K562 (cell line): ENCODE measurements around the gene MOAP1. TPM values are rescaled to one million over a fixed set of nuclear protein-coding genes. Genes with fewer than 3 reads are reported as not detected.

Experiments
- CHCHD3 ChIP-seq: fragments of 250-450 bp; sonication (Bioruptor Pico); IDR thresholded peaks from 2 replicates; pipeline ENCODE4 v2.1.2; 2022; ENCODE audit warnings: mild to moderate bottlenecking
- GABPA ChIP-seq: fragments of 200-800 bp; sonication (Bioruptor generic); conservative IDR thresholded peaks from 2 replicates; pipeline ENCODE4 v1.6.1; 2016; ENCODE audit warnings: low read depth, missing genetic modification characterization, missing compliant biosample characterization
- HDAC1 ChIP-seq, 2 experiments: fragments of 450-650 bp; IDR thresholded peaks; 2 replicates each; pipeline ENCODE4 v1.6.1; 2016 to 2017; ENCODE audit warnings: inconsistent platforms in 1 of 2, mild to moderate bottlenecking in 1 of 2, moderate library complexity in 1 of 2
- HDAC8 ChIP-seq: fragments of 450-650 bp; IDR thresholded peaks from 2 replicates; pipeline ENCODE4 v1.6.1; 2016; ENCODE audit warnings: mild to moderate bottlenecking, missing genetic modification characterization, moderate library complexity, missing compliant biosample characterization
- POLR3A ChIP-seq: IDR thresholded peaks from 2 replicates; pipeline ENCODE4 v1.6.1; 2011; ENCODE audit warnings: borderline replicate concordance, mild to moderate bottlenecking, moderate library complexity; ENCODE audit not compliant: insufficient read length, insufficient read depth; ENCODE audit errors: extremely low read depth
- RFX5 ChIP-seq: IDR thresholded peaks from 2 replicates; pipeline ENCODE4 v1.6.1; 2011; ENCODE audit warnings: low read depth, mild to moderate bottlenecking, improper control_type of control experiment, low read length
- ZNF354B ChIP-seq: fragments of 250-450 bp; sonication (Bioruptor Pico); IDR thresholded peaks from 2 replicates; pipeline ENCODE4 v1.4.0; 2020
- polyA plus RNA-seq, 8 experiments: library from polyadenylated mRNA; depleted of rRNA in 4 of 8; stranded (reverse) in 5 of 8; unstranded in 3 of 8; fragments of >200 nt; fragmentation: Nextera tagmentation in 2 of 8; fragmentation: Illumina TruSeq in 1 of 8; extraction: Ambion mirVana in 2 of 8; extraction: Trizol in 1 of 8; gene quantifications; 2 replicates each; pipeline versions ENCODE4 v1.2.1 to v1.2.3, GENCODE V29; 2011 to 2014; ENCODE audit warnings: inconsistent platforms in 1 of 8, missing spikeins in 1 of 8
- total RNA-seq, 7 experiments: library from RNA; depleted of rRNA in 6 of 7; stranded (reverse); fragments of >200 nt in 6 of 7; fragmentation: Illumina TruSeq in 2 of 7; extraction: Trizol in 2 of 7; gene quantifications; 2 replicates each; pipeline versions ENCODE4 v1.2.1 to v1.2.3, GENCODE V29; 2011 to 2021; ENCODE audit warnings: low replicate concordance in 1 of 7
- TF ChIP-seq, protein P1 (sequence below): fragments of 200-600 bp; sonication (generic); IDR thresholded peaks from one replicate; pipeline ENCODE4 v1.6.1; 2012; ENCODE audit warnings: mild to moderate bottlenecking, low read depth, low read length, inconsistent platforms
- TF ChIP-seq, protein P2 (sequence below): fragments of 250-450 bp; sonication (Bioruptor Pico); IDR thresholded peaks from 2 replicates; pipeline ENCODE4 v1.4.0; 2020; ENCODE audit warnings: borderline replicate concordance

Gene MOAP1
- total and polyA plus RNA-seq, 9 of the 15 experiments (the other 6 are each of a cell fraction or from before 2014, with no cell fraction given): 1.5 to 14.4 (median 6.0) TPM

DNA sequence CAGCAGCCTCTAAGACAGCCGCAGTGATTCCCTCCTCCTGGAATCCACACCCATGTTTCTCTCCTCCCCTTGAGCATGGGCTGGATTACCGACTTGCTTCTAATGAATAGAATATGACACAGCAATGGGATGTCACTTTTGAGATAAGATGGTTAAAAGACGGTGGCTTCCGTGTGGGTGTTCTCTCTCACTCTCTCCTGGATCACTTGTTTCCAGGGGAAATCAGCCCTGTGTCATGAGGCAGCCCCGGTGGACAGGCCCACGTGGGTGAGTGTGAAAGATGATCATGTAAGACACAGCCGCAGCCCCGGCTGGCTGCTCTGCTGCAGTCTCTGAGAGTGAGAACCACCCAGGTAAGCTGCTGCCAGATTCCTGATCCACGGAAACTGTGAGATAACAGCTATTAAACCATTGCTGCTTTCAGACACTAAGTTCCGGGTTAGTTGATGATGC lies 10.7 kb downstream of the MOAP1 start (continued):
- TF ChIP-seq, protein P1, sequence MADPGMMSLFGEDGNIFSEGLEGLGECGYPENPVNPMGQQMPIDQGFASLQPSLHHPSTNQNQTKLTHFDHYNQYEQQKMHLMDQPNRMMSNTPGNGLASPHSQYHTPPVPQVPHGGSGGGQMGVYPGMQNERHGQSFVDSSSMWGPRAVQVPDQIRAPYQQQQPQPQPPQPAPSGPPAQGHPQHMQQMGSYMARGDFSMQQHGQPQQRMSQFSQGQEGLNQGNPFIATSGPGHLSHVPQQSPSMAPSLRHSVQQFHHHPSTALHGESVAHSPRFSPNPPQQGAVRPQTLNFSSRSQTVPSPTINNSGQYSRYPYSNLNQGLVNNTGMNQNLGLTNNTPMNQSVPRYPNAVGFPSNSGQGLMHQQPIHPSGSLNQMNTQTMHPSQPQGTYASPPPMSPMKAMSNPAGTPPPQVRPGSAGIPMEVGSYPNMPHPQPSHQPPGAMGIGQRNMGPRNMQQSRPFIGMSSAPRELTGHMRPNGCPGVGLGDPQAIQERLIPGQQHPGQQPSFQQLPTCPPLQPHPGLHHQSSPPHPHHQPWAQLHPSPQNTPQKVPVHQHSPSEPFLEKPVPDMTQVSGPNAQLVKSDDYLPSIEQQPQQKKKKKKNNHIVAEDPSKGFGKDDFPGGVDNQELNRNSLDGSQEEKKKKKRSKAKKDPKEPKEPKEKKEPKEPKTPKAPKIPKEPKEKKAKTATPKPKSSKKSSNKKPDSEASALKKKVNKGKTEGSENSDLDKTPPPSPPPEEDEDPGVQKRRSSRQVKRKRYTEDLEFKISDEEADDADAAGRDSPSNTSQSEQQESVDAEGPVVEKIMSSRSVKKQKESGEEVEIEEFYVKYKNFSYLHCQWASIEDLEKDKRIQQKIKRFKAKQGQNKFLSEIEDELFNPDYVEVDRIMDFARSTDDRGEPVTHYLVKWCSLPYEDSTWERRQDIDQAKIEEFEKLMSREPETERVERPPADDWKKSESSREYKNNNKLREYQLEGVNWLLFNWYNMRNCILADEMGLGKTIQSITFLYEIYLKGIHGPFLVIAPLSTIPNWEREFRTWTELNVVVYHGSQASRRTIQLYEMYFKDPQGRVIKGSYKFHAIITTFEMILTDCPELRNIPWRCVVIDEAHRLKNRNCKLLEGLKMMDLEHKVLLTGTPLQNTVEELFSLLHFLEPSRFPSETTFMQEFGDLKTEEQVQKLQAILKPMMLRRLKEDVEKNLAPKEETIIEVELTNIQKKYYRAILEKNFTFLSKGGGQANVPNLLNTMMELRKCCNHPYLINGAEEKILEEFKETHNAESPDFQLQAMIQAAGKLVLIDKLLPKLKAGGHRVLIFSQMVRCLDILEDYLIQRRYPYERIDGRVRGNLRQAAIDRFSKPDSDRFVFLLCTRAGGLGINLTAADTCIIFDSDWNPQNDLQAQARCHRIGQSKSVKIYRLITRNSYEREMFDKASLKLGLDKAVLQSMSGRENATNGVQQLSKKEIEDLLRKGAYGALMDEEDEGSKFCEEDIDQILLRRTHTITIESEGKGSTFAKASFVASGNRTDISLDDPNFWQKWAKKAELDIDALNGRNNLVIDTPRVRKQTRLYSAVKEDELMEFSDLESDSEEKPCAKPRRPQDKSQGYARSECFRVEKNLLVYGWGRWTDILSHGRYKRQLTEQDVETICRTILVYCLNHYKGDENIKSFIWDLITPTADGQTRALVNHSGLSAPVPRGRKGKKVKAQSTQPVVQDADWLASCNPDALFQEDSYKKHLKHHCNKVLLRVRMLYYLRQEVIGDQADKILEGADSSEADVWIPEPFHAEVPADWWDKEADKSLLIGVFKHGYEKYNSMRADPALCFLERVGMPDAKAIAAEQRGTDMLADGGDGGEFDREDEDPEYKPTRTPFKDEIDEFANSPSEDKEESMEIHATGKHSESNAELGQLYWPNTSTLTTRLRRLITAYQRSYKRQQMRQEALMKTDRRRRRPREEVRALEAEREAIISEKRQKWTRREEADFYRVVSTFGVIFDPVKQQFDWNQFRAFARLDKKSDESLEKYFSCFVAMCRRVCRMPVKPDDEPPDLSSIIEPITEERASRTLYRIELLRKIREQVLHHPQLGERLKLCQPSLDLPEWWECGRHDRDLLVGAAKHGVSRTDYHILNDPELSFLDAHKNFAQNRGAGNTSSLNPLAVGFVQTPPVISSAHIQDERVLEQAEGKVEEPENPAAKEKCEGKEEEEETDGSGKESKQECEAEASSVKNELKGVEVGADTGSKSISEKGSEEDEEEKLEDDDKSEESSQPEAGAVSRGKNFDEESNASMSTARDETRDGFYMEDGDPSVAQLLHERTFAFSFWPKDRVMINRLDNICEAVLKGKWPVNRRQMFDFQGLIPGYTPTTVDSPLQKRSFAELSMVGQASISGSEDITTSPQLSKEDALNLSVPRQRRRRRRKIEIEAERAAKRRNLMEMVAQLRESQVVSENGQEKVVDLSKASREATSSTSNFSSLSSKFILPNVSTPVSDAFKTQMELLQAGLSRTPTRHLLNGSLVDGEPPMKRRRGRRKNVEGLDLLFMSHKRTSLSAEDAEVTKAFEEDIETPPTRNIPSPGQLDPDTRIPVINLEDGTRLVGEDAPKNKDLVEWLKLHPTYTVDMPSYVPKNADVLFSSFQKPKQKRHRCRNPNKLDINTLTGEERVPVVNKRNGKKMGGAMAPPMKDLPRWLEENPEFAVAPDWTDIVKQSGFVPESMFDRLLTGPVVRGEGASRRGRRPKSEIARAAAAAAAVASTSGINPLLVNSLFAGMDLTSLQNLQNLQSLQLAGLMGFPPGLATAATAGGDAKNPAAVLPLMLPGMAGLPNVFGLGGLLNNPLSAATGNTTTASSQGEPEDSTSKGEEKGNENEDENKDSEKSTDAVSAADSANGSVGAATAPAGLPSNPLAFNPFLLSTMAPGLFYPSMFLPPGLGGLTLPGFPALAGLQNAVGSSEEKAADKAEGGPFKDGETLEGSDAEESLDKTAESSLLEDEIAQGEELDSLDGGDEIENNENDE: no peak
- TF ChIP-seq HDAC1 (IDR thresholded peaks at IDR 0.05) (peak in 1 of 2 experiments; percentile 57; a peak in 1 of 4 replicates), GABPA (0 out of 2 replicates have a peak, but pooled peaks have one; percentile 22), ZNF354B (CRISPR knock-in tag) (no peak), RFX5 (peak; percentile 92), CHCHD3 (CRISPR knock-in tag) (no peak), HDAC8 (tag) (no peak), POLR3A (no peak)
- TF ChIP-seq, protein P2, sequence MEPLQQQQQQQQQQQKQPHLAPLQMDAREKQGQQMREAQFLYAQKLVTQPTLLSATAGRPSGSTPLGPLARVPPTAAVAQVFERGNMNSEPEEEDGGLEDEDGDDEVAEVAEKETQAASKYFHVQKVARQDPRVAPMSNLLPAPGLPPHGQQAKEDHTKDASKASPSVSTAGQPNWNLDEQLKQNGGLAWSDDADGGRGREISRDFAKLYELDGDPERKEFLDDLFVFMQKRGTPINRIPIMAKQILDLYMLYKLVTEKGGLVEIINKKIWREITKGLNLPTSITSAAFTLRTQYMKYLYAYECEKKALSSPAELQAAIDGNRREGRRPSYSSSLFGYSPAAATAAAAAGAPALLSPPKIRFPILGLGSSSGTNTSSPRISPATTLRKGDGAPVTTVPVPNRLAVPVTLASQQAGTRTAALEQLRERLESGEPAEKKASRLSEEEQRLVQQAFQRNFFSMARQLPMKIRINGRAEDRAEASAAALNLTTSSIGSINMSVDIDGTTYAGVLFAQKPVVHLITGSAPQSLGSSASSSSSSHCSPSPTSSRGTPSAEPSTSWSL (CRISPR knock-in tag): no peak
